HG02642 (cell line): ENCODE measurements around the gene MISP.

Experiments
- ATAC-seq: cut with Tn5 transposase; IDR thresholded peaks from one replicate; pipeline ENCODE4 v1.9.1; 2021; ENCODE audit warnings: mild to moderate bottlenecking; ENCODE audit not compliant: unreplicated experiment, poor library complexity

Gene MISP

DNA sequence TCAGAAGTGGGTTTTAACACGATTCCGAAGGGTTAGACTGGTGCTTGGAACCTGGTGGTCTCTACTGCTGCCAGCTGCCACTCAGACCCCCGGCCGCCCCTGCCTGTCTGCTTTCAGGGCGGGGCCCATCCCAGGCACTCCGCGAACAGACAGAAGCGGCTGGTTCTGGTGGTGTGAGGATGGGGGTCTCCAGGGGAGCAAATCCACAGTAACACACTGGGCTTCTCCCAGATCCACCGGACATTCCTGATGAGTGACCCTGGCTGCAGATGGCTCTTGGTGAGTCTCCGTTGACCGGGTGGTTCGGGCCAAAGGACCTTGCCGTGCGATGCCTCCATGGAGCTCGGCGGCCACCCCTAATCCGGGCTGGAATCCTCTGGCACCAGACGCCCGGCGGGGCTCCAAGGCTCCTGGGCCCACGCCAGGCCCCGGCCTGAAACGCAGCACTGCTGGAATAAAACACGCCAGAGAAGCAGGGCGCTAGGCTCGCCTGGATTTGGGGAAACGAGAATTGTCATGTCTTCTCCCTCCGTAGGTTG, 44.2 kb downstream of the MISP start:
- no peak for ATAC-seq

- ATAC-seq: no peak
Observed at GRCh38 chr19:795691-796581, 45.0 kb downstream of the MISP start.

DNA sequence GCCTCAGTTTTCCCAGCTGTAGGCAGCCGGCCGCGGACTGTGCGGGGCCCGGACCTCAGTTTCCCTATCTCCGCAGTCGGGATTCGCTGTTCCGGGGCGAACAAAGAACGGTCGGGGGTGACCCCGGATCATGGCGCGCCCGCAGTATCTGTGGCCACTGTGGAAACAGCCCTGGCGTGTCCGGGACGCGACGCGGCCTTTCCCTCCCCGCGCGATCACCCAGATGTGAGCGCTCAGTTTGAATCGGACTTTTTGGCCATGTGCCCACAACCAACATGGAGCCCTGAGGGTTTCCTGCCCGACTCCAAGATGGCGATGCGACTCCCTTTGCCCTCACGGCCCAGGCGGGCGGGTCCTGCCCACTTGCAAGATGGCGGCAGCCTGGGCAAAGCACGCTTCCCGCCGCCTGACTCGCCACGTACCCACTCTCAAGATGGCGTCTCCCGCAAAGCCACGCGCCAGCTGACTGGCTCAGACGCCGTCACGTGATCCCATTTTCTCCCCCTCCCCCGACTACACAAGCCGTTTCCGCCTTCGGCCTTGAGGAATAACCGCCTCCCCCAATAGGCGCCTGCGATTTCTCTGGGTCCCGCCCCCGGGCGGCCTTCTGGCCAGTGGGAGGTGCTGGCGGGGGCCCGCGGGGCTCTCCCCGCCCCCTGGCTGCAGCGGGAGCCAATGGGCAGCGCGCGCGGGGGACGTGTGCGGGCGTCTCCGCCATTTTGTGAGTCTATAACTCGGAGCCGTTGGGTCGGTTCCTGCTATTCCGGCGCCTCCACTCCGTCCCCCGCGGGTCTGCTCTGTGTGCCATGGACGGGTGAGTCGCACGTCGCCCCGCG, 46.0 kb downstream of the MISP start, which contains the start of gene PTBP1:
PTBP1 (plus strand) TSS at position 761 of the 836 bp plus-strand sequence; CDS start at position 807, 46 bp downstream.
- peak; percentile 80 for ATAC-seq

DNA sequence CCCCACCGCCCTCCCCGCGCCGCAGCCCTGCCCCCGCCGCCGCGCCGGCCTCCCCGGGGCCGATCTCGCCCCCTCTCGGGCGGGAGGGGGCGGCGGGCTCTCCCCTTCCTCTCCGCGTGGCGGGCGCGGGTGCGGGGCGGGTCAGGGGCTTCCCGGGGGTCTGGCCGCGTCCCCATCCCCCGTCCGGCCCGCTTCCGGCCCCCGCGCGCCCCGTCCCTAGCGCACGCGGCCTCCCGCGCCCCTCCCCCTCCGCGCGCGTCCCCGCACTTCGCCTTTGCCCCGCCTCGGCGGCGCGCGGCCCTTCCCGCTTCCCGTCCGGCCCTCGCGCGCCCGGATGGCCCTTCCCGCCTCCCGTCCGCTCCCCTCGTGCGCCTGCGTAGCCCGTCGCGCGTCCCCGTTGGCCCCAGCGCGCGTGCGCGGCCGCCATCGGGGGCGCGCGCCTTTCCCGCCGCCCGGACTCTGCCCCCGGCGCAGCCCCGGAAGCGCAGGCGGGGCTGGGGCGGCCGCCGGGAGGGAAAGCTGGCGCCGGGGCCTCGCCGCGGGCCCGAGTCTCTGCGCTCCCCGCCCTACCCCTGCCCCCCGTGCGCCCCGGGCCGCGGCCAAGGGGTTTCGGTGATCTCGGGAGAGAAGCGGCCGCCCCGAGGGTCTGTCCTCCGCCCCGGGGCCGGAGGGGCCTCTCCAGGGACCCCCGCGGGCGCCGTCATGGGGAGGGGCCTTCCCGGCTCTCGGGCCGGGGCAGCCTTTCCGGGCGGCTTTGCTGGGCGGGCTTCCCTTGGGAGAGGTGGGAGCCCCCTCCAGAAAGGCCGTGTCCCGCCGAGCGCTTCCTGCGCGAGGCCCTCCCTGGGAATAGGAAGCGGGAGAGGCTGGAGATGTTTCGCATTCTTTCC, 46.9 kb downstream of the MISP start:
- ATAC-seq: peak; percentile 47

GRCh38 chr19:798415-799075, 47.6 kb downstream of the MISP start:
- ATAC-seq: no peak

GRCh38 chr19:799076-799881, 48.4 kb downstream of the MISP start:
- no peak for ATAC-seq

DNA sequence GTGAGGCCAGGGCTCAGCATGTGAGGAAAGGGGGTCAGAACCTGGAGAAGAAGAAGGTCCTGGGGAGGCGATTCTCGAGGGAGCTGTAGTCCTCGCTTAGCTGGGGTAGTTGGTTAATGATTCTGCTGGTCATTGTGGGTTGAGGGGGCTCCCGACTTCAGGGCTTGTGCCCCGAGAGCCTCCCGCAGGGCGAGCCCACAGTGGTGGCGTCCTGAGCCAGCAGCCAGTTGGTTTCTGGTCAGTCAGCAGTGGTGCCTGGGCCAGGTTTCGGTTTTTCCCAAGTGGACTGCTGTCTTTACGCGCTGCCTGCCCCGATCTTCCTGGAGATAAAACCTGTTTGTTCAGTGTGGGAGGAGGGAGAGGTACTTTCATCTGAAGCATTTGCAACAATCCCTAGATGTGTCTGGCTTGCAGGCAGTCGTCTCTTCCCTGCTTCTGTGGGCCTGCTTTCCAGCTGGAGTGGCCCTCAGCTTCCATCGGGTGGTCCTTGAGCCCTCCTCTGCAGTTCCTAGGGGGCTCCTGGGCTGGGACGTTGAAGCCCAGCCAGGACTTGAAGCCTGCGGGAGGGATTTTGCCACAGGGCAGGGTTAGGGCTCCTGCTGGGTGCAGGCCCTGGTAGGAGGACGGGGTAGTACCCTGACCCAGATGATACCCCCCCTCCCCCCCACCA, 49.6 kb downstream of the MISP start:
- no peak for ATAC-seq

DNA sequence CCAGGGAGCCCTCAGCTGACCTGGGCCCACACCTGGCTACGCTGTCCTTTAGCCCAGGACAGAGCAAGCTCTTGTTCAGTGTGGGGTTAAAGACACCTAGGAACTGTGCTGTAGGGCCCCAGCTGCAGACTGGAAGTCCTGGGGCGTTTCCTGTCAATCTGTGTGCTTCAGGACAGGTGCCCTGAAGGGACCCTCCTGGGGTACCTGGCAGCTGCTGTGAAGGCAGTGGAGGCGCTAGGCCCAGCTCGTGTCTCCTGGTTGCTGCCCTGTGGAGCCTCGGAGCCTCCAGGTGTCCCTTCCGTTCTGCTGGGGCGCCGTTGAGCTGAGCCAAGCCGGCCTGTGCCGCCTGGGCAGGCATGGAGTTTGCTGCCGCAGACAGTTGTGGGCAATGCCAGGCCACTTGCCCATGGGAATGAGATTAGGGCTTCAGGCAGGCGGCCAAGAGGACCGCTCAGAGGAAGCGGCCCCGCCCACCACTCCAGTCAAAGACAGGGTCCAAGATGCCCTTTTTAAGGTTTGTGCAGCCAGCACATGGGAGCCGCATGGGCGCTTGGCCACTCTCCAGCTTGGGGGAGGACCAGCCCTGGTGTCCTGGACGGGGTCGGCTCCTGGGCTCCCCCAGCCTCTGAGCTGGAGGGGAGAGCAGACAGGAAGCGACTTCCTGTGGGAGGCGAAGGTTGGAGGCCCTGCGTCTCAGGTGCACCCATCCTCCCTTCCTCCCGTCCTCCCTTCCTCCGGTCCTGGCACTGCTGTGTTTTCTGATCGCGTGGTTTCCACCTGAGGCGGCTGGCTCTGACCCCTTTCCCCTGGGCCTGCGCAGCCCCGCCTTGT, 50.3 kb downstream of the MISP start:
- ATAC-seq: no peak

DNA sequence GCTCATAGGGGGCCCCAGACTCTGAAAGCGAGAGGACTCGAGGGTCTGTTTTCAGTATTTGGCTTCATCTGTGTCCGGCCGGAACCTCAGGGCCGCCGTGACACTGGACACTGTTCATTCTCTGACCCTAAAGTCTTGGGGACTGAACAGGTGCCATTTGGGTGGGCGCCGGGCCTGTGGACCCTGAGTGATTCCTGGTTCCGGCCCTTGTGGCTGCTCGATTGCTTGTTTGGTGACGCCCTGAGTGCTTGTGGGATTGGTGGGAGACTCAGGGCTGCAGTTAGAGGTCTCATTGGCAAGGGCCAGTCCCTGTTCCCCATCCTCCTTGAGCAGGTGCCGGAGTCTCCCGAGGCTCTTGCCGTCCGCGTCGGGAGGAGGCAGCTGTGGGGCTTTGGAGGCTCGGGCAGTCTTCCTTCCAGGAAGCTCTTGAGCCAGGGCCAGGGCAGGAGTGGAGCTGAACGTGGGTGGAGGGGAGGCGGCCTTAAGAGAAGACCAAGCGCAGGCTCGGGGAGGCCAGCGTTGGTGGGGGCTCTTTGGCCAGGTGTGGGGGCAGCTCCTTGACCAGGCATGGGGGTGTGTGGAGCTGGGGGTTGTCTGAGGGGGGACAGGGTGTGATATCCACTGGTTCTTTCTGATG, 51.1 kb downstream of the MISP start:
- no peak for ATAC-seq

- ATAC-seq: no peak
Observed at GRCh38 chr19:802498-803098, 51.7 kb downstream of the MISP start.

GRCh38 chr19:803099-803561, 52.2 kb downstream of the MISP start:
- no peak for ATAC-seq

DNA sequence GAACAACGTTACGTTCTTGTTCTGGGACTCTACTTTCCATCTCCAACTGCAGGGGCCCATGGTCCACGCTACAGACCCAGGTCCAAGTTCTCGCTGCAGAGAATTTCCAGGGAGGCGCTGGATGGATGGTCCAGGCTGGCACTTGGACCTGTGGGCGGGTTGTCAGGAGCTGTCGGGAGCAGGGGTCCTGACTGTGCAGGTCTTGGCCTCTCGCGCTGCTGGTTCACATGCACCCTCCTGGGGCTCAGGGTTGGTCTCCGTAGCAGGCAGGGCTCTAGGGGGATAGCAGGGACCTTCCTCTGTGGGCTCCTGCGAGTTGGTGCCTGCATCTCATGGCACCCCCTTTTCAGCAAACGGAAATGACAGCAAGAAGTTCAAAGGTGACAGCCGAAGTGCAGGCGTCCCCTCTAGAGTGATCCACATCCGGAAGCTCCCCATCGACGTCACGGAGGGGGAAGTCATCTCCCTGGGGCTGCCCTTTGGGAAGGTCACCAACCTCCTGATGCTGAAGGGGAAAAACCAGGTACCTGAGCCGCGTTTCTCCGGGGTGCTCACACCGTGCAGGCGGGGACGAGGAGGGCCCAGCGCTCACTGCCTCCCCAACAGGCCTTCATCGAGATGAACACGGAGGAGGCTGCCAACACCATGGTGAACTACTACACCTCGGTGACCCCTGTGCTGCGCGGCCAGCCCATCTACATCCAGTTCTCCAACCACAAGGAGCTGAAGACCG, 52.9 kb downstream of the MISP start:
- no peak for ATAC-seq

GRCh38 chr19:804419-805165, 53.7 kb downstream of the MISP start:
- ATAC-seq: no peak

DNA sequence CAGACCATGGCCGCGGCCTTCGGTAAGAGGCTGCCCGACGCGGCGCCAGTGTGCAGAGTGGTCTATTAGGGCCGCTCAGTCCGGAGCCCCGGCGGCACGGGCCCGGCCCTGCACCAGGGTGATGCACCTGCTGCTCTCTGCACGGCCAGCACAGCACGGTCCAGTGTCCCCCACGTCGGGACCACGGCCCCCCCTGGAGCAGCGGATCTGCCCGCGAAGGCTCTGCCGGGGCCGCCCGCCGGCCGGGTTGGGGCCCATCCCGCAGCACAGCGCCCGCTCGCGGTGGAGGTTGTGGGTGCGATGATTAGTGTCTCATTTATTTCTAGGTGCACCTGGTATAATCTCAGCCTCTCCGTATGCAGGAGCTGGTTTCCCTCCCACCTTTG, 54.2 kb downstream of the MISP start:
- ATAC-seq: no peak
